HG02798 (cell line): ENCODE results near the gene TMEM270.
A peak's percentile ranks its signal among the peaks of the same experiment; 100 is the strongest.
"Not testable (repeated sequence)": the region's sequence is repeated elsewhere in the genome, so short reads cannot be mapped to it uniquely, and the experiment has no call there.

Experiments
- ATAC-seq: cut with Tn5 transposase; IDR thresholded peaks from one replicate; pipeline ENCODE4 v1.9.1; 2021; ENCODE audit warnings: mild to moderate bottlenecking; ENCODE audit not compliant: unreplicated experiment, poor library complexity

The TMEM270 gene

GRCh38 chr7:73831834-73832651 lies 28.9 kb upstream of the TMEM270 start:
- no peak for ATAC-seq

GRCh38 chr7:73832806-73833205 lies 28.2 kb upstream of the TMEM270 start:
- no peak for ATAC-seq

GRCh38 chr7:73833251-73833919 lies 27.6 kb upstream of the TMEM270 start:
- no peak for ATAC-seq

GRCh38 chr7:73834626-73835191 lies 26.2 kb upstream of the TMEM270 start:
- ATAC-seq, result no peak

GRCh38 chr7:73837167-73837566 lies 23.8 kb upstream of the TMEM270 start:
- ATAC-seq, result not testable (repeated sequence)

GRCh38 chr7:73838642-73839041 lies 22.3 kb upstream of the TMEM270 start:
- no peak for ATAC-seq

GRCh38 chr7:73839290-73839689 lies 21.7 kb upstream of the TMEM270 start:
- no peak for ATAC-seq

- ATAC-seq, result no peak
Measured at GRCh38 chr7:73839743-73840714, 20.9 kb upstream of the TMEM270 start.

GRCh38 chr7:73840715-73841379 lies 20.1 kb upstream of the TMEM270 start:
- no peak for ATAC-seq

- ATAC-seq, result no peak
Measured at GRCh38 chr7:73841689-73842066, 19.3 kb upstream of the TMEM270 start.

- peak; percentile 98 for ATAC-seq
Measured at GRCh38 chr7:73842067-73842976, 18.6 kb upstream of the TMEM270 start, which contains the start of gene METTL27. METTL27 (minus strand) TSS chr7:73842516; CDS start chr7:73842140, 376 bp downstream.

- no peak for ATAC-seq
Measured at GRCh38 chr7:73844131-73844547, 16.8 kb upstream of the TMEM270 start.

GRCh38 chr7:73844848-73845460 lies 16.0 kb upstream of the TMEM270 start:
- no peak for ATAC-seq

- not testable (repeated sequence) for ATAC-seq
Measured at GRCh38 chr7:73845701-73846195, 15.2 kb upstream of the TMEM270 start.

GRCh38 chr7:73847941-73848723 lies 12.8 kb upstream of the TMEM270 start:
- ATAC-seq, result no peak

- ATAC-seq, result no peak
Measured at GRCh38 chr7:73850781-73851207, 10.2 kb upstream of the TMEM270 start.
